ENCODE results near the gene NCAPH2.

NCAPH2 gene

GRCh38 chr22:50545522-50546325 lies 37.7 kb downstream of the NCAPH2 start, which contains the start of gene KLHDC7B:
Gene KLHDC7B, plus strand, starts transcription at chr22:50545899. Its CDS starts 345 bp downstream, at chr22:50546244.
- in situ Hi-C loops (cut with MboI; ENCODE audit: low sequenced_read_pairs), result no loop called here

GRCh38 chr22:50546326-50547262 lies 38.6 kb downstream of the NCAPH2 start:
- in situ Hi-C loops (cut with MboI; ENCODE audit: low sequenced_read_pairs), result no loop called here

- in situ Hi-C loops (cut with MboI; ENCODE audit: low sequenced_read_pairs), result no loop called here
Observed at GRCh38 chr22:50547263-50547985, 39.4 kb downstream of the NCAPH2 start.

GRCh38 chr22:50548040-50548920 lies 40.3 kb downstream of the NCAPH2 start:
- in situ Hi-C loops (cut with MboI; ENCODE audit: low sequenced_read_pairs), result no loop called here

DNA sequence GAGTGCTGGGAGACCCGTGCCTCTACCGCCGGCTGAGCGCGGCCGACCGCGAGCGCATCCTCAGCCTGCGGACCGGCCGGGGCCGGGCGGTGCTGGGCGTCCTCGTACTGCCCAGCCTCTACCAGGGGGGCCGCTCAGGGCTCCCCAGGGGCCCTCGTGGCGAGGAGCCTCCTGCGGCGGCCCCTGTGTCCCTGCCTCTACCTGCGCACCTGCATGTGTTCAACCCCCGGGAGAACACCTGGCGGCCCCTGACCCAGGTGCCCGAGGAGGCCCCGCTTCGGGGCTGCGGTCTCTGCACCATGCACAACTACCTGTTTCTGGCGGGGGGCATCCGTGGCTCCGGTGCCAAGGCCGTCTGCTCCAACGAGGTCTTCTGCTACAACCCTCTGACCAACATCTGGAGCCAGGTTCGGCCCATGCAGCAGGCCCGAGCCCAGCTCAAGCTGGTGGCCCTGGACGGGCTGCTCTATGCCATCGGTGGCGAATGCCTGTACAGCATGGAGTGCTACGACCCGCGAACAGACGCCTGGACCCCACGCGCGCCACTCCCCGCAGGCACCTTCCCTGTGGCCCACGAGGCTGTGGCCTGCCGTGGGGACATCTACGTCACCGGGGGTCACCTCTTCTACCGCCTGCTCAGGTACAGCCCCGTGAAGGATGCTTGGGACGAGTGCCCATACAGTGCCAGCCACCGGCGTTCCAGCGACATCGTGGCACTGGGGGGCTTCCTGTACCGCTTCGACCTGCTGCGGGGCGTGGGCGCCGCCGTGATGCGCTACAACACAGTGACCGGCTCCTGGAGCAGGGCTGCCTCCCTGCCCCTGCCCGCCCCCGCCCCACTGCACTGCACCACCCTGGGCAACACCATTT lies 41.1 kb downstream of the NCAPH2 start:
- in situ Hi-C loops (cut with MboI; ENCODE audit: low sequenced_read_pairs), result no loop called here

- in situ Hi-C loops (cut with MboI; ENCODE audit: low sequenced_read_pairs), result no loop called here
Observed at GRCh38 chr22:50550395-50550794, 42.4 kb downstream of the NCAPH2 start.

DNA sequence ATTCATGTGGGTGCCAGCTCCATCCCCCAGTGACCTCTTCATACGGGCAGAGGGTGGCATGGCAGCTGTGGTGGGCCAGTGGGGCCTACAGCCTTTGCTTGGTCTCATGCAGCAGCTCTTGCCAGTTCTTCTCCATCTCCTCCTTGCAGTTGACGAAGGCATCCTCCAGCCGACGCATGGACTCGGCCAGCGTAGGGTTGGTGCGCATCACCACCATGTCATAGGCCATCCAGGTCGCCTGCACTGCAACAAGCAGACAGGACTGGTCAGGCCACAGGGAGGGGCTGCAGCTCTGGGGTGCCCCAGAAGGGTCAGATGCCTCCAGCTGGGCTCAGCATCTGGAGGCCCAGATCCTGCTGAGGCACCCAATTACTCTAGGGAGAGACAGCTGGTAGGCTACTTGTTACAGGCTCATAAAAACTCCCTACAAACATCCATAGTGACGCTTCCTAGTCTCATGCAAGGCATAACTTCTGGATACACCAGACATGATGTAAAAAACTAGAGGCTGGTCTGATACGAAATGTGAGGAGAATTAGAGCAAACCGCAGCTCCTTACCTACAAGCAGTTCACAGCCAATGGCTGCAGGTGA lies 43.2 kb downstream of the NCAPH2 start:
- in situ Hi-C loops (cut with MboI; ENCODE audit: low sequenced_read_pairs), result no loop called here

DNA sequence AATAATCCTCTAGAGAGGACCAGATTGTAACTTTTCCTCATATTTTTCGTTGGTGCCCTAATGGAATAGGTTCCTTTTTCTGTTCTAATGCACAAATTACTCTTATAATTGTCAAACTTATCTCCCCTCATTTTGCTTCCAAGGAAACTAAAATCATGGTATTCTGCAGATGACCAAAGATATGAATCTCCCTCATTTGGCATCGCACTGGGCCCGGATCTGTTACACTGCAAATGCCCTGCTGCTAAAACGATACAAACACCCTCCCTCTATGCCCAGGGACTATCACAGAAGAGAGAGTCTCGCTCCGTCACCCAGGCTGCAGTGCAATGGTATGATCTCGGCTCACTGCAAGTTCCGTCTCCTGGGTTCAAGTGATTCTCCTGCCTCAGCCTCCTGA lies 45.3 kb downstream of the NCAPH2 start:
- in situ Hi-C loops (cut with MboI; ENCODE audit: low sequenced_read_pairs), result no loop called here

DNA sequence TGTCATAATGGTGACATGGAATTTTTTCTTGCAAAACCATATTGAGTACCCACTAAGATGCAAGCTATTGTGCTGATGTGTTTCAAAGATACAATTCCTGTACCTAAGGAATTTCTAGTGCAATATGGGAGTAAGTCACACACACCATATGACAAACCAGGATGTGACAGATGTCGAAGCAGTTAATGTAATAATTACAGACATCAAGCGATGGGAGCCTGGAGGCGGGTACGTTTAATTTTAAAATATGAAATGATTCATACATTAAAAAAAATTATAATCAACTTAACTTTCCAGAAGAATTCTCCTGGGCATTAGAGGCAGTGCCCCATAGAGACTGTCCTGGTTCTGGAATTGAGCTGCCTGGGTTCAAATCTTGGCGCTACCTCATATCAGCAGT lies 48.7 kb downstream of the NCAPH2 start:
- in situ Hi-C loops (cut with MboI; ENCODE audit: low sequenced_read_pairs), result no loop called here

DNA sequence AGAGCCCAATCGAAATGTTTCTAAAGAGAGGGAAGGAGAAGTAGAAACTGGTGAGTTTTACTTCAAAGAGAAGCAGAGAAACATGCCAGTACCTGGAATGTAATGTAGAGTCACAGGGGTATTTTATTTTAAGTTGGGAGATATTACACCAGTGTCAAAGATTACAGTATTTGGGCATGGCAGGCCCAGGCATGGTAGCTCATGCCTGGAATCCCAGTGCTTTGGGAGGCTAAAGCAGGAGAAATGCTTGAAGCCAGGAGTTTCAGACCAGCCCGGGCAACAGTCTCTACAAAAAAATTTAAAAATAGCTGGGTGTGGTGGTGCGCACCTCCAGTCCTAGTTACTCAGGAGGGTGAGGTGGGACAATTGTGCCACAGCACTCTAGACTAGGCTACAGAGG lies 52.0 kb downstream of the NCAPH2 start:
- in situ Hi-C loops (cut with MboI; ENCODE audit: low sequenced_read_pairs), result no loop called here

DNA sequence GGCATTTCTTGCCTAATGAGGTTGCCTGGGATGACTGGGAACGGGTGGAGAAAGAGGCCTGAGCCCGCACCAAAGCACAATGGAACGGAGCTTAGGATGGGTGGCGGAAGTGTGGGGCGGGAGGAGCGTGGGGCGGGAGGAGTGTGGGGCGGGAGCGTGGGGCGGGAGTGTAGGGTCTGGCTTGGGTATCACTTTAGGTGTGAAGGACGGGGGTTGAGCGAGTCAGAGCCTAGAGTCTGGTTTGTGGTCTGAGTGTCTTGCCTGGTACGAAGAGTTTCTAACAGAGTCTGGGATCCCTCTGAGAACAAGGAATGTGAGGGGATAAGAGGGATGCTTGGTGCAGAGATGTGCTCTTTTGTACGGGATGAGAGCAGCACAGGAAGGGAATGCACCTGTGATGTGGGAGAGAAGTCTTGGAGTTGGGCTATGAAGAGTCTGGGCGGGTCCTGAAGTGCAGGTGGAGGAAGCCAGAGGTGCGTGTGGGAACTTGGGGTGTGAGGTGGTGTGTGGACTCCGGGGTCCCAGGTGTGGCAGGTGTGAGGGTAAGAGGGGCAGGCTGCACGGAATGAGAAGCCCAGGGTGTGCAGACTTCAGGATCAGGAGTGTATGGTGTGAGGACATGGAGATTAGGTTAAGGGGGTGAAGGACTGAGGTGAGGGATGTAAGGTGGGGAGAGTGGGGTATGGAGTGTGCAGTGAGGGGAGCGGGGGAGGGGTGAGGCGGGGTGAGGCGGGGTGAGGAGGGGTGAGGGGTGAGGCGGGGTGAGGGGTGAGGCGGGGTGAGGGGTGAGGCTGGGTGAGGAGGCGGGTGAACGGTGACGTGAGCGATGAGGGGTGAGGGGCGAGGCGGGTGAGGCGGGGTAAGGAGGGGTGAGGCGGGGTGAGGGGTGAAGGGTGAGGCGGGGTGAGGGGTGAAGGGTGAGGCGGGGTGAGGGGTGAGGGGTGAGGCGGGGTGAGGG lies 53.7 kb downstream of the NCAPH2 start:
- in situ Hi-C loops (cut with MboI; ENCODE audit: low sequenced_read_pairs), result no loop called here

GRCh38 chr22:50562523-50563412 lies 54.7 kb downstream of the NCAPH2 start, which contains the start of gene SYCE3:
Gene SYCE3, minus strand, starts transcription at chr22:50562919. Its CDS starts 6,514 bp downstream, at chr22:50556405.
- in situ Hi-C loops (cut with MboI; ENCODE audit: low sequenced_read_pairs), result no loop called here

GRCh38 chr22:50563413-50564160 lies 55.6 kb downstream of the NCAPH2 start:
- in situ Hi-C loops (cut with MboI; ENCODE audit: low sequenced_read_pairs), result no loop called here

GRCh38 chr22:50564289-50564688 lies 56.3 kb downstream of the NCAPH2 start:
- in situ Hi-C loops (cut with MboI; ENCODE audit: low sequenced_read_pairs), result no loop called here

- in situ Hi-C loops (cut with MboI; ENCODE audit: low sequenced_read_pairs), result no loop called here
Observed at GRCh38 chr22:50567721-50568252, 59.8 kb downstream of the NCAPH2 start.

GRCh38 chr22:50568626-50569025 lies 60.6 kb downstream of the NCAPH2 start:
- in situ Hi-C loops (cut with MboI; ENCODE audit: low sequenced_read_pairs), result no loop called here

Measured in HL-60/S4 treated with retinoic acid at 250 ng/mL for 4 days and 3 days (cell line).